Activated T-cell treated with anti-CD3 and anti-CD28 coated beads for 4 hours (primary cell): ENCODE results near the gene DDN.

Experiments
- DNase-seq: peaks from one replicate; pipeline ENCODE4 v3.0.0-alpha.2; 2020

DDN gene

DNA sequence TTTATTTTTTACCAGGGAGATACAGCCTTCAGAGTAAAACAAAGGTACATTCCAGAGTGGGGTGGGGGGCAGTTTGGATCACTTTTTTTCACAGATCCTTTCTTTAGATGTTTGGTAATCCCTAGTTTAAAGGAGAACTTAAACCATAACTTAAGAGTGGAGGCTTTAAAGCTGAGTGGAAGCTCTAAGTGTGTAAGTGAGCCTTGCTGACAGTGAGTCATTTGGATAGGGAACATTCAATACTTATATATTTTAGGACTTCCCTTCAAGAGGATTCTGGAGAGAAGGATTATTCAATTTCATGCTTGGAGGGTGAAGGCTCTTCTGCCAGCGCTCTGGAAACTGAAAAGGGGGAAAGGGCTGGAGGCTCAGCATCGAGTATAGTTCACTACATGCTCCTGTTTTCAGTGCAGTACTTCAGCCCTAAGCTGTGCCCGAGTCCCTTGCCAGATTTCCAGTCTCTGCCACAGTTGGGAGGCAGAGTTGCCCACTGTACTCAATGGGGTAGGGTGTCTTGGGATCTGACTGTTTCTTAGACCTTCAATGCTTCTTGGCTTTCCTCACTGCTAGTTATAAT is 11.0 kb upstream of the DDN start:
- DNase-seq: no peak

DNA sequence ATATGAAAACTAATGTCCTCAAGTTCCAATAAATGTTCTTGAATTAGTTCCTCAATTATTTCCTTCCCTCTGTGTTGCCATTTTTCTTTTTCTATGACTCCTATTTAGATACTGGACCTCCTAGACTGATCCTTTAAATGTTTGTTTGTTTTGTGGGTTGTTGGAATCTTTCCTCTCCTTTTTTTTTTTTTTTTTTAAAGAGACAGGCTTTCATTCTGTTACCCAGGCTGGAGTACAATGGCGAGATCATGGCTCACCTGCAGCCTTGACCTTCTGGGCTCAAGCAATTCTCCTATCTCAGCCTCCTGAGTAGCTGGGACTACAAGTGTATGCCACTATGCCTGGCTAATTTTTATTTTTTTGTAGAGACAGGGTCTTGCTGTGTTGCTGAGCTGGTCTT is 9.8 kb upstream of the DDN start:
- no peak for DNase-seq

DNA sequence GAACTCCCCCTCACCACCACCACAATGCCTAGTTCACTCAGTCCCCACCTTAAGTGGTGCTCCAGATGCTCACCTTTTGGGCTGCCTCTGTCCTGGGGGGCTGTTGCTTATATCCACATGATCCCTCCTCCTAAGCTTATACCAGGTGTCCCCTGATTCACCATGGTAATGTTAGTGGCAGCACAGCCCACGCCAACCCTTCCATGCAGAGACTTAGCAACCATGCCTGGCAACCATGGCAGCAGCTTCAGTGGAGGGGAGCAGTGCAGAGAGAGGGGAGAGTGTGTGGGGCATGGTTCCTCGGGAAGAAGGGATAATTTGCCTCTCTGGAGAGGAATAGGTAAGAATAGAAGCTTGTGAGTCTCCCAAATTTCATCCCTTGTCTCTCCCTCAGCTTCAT is 1.2 kb upstream of the DDN start:
- DNase-seq: no peak

DNA sequence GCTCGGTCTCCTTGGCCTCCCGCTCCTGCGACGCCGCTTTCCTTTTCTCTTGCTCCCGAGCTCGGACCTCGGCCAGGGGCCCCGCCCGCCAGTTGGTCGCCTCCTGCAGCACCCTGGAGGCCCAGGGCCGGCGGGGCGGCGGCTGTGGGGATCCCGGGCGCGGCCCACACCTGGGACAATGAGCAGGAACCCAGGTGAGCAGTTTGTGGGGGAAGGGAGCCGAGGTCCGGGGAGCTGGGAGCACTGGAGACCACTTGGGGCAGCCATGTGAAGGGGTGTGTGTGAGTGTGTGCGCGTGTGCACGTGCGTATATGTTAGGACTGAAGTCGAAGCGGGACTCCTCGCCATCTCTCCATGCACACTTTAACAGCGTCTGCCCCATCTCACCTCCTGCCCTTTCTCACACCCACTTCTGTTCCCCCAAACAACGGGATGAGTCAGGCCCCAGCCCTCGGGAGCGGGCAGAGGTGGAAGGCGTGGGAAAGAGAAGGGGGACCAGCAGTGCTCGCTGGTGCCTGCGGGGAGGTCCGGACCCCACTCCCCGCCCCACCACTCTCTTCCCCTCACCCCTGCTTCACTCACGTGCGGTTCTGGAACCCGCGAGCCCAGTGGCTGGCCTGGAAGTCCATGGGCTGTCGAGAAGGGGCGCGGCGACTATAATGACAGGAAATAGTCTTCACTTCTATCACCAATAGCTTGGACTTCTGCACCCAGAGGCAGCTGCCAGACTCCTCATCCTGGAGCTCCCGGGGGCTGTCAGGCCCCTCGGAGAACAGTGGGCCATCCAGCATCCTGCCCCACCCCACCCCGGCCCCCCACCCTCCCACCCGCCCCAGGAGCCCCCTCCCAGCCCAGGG is 450 bp downstream of the DDN start:
- DNase-seq: no peak

GRCh38 chr12:48997719-48998496 is 1.3 kb downstream of the DDN start:
- DNase-seq: no peak

- DNase-seq: no peak
Observed at GRCh38 chr12:48996794-48997718, 2.1 kb downstream of the DDN start.

GRCh38 chr12:48995086-48995879 is 3.9 kb downstream of the DDN start:
- no peak for DNase-seq

GRCh38 chr12:48994224-48995085 is 4.7 kb downstream of the DDN start:
- no peak for DNase-seq

- no peak for DNase-seq
Observed at GRCh38 chr12:48993787-48994186, 5.4 kb downstream of the DDN start.

DNA sequence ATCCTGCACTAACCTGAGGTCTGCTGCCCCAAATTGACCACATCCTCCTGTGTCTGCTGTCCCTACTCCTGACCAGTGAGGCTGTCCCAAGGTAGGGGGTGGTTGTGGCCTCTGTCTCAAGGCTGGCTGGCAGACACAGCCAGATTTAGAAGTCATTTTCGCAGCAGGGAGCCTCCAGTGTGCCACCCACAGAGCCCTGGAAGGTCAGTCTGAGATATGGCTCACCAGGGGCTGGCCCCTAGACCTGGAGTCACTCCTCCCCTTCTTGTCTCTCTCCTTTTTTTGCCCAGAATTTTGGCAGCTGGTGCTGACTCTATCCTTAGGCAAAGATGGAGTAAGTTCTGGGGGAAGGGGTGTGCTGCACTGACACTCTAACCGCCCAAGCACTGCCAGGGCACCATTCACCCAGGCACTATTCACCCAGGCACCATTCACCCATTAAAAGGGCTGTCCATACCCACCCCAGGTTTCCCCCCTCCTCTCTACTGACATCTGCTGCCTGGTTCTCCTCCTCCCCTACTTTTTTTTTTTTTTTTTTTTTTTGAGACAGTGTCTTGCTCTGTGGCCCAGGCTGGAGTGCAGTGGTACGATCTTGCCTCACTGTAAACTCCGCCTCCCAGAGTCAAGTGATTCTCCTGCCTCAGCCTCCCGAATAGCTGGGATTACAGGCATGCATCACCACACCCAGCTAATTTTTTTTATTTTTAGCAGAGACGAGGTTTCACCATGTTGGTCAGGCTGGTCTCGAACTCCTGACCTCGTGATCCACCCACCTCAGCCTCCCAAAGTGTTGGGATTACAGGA is 7.7 kb downstream of the DDN start:
- no peak for DNase-seq

DNA sequence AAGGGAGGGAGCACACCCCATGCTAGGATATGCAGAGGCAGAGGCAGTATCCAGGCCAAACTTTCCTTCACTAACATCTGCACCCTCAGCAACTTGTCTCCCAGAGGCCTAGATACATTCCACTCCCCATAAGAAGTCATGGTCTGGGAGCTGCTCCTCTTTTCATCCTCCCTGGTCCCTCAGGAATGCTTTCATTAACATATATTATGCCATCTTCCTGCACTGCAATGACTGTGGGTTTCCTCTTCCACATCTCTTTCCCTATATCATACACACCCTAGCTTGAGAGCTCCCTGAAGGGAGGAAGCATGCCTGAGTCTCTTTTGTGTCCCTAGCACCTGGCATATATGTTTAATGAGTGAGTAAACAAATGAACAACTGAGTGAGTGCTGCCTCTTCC is 8.6 kb downstream of the DDN start:
- no peak for DNase-seq

DNA sequence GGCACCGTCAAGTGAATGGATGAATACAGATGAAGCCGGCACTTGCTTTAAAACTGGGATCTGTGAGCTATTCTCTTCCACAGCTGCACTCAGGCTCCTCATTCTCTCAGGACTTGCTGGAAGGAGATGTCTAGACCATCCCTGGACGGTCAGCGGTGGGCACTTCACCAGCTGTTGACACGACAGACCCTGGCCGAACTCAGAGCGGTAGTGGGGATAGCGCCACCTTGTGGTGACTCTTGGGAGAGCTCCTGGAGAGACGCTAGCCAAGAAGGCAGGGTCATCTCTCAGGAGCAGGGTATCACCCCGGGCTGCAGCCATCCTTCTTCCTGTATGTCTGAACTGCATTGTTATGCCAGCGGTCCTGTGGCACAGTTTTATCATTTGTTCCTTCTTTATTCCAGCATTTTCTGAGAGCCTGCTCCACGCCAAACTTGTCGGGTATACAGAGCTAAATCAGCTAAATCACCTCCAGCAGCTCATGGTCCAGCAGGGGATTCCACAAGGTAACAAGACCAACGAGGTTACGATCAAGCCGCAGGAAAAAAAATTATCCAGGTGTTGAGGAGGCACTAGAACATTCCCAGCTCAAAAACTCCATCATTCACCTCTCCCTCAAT is 11.0 kb downstream of the DDN start:
- no peak for DNase-seq

GRCh38 chr12:48986720-48987291 is 12.4 kb downstream of the DDN start:
- DNase-seq: no peak

GRCh38 chr12:48985901-48986300 is 13.3 kb downstream of the DDN start:
- DNase-seq: no peak

- DNase-seq: no peak
Observed at GRCh38 chr12:48985475-48985897, 13.7 kb downstream of the DDN start.

- DNase-seq: no peak
Observed at GRCh38 chr12:48982397-48983080, 16.6 kb downstream of the DDN start.

DNA sequence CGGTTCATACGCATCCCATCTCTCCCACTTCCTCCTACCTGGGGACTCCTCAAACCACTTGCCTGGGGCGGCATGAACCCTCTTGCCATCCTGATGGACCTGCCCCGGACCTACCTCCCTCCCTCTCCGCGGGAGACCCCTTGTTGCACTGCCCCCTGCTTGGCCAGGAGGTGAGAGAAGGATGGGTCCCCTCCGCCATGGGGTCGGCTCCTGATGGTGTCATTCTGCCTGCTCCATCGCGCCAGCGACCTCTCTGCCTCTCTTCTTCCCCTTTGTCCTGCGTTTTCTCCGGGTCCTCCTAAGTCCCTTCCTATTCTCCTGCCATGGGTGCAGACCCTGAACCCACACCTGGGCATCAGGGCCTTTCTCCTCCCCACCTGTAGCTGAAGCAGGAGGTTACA is 17.4 kb downstream of the DDN start:
- DNase-seq: no peak

DNA sequence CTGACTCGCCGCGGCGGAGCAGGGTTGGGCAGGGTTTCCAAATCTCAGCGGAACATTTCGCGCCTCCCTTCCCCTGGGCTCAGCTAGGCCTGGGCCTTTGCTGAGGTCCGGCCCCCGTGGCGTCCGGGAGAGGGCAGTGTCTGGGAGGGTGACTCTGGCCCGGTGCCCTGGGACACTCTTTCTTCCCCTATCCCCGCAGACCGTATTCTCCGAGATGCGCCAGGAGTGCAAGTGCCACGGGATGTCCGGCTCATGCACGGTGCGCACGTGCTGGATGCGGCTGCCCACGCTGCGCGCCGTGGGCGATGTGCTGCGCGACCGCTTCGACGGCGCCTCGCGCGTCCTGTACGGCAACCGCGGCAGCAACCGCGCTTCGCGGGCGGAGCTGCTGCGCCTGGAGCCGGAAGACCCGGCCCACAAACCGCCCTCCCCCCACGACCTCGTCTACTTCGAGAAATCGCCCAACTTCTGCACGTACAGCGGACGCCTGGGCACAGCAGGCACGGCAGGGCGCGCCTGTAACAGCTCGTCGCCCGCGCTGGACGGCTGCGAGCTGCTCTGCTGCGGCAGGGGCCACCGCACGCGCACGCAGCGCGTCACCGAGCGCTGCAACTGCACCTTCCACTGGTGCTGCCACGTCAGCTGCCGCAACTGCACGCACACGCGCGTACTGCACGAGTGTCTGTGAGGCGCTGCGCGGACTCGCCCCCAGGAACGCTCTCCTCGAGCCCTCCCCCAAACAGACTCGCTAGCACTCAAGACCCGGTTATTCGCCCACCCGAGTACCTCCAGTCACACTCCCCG is 18.0 kb downstream of the DDN start:
- no peak for DNase-seq
